ENCODE data around the gene MFAP3L. TPM values are rescaled to one million over a fixed set of nuclear protein-coding genes. Genes with fewer than 3 reads are reported as not detected.
"Not testable (repeated sequence)": the region's sequence is repeated elsewhere in the genome, so short reads cannot be mapped to it uniquely, and the experiment has no call there.

The MFAP3L gene
- 1.5 and 2.7 TPM in 2 replicates for total RNA-seq (2014; rRNA removed; shearing (Covaris generic))

DNA sequence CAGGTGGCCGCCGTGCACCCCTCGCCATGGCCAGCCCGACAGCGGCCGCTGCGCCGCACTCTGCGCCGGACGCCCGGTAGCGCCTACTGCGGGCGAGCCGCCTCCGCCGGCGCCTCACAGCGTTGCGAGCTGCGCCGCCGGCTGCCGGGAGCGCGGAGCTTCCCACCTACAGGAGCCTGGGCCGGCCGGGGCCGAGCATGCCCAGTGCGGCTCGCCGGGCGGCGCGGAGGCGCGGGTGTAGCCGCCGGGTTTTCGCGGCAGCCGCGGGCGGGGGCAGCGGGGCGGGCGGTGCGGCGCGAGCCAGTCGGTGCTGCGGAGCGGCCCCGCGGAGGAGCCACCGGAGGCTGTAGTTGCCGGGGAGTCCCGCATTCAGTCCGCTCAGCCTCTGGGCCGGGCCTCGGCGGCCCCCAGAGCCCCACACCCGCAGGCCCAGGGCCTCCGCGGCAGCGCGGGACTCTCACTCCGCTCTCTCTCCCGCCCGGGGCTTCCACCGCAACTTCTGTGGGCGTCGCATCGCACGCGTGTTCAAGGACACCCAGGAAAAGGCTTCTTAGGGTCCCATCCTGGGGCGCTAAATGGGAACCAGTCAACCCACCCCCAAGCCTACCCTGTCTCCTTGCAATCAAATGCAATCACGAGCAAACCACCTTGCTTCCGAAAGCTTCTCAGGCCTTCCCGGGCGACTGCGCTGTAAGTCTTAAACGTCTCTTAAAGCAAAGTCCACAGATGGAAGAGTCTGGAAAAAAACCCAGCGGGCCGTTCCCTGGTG, at the start of gene MFAP3L:
MFAP3L (minus strand) TSS at position 143 of the 769 bp plus-strand sequence. CDS start 20,518 bp downstream, outside the sequence.
- DNase-seq (ENCODE audit: low read depth) = peak; percentile 84

DNA sequence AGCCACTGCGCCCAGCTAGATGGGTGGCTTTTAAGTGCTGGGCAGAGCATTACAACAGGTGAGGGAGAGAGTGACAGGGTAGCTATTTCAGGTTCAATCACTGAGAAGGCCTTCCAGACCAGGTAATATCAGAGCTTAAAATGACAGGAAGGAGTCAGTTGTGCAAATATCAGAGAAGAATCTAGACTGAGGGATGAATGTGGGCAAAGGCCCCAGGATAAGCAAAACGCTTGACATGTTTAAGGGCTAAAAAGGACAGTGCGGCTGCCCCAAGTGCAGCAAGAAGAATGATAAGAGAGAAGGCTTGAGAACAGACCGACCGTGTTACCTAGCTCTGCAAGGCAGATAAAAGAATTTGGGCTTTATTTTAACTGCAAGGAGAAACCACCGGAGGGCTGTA, 45.0 kb upstream of the MFAP3L start:
- DNase-seq (ENCODE audit: low read depth) = no peak

DNA sequence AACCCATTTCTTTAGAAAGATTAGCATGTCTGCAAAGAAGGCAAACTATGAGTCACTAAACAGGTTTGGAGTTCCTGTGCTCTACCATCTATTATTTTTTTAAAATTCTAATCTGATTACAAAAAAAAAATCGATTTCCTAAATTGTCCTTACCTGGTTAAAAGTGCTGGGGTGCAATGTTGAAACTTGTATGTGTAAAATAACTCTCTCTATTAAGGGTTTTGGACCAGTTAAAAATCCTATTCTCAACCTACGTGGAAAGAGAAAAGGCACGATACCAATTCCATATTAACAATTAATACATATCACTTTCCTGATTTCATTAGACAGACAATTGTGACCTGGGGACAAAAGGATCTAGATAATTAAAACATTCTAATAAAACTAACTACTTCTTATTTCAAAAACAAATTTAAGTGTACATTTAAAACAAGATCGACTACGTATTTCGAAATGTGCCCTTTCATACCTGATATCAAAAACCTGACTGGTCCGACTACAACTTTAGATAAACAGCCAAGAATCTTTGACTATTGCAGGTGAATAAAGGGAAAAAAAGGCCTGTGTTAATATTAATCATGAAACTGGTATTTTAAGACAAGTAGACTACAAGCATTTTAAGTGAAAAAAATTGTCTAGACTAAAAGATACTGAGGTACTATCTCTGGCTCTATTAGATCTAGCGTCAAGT, 42.4 kb upstream of the MFAP3L start:
- no peak for DNase-seq (ENCODE audit: low read depth)

GRCh38 chr4:170059421-170059820, 33.2 kb upstream of the MFAP3L start:
- DNase-seq (ENCODE audit: low read depth) = no peak

GRCh38 chr4:170058826-170059225, 32.6 kb upstream of the MFAP3L start:
- DNase-seq (ENCODE audit: low read depth) = no peak

GRCh38 chr4:170057866-170058265, 31.7 kb upstream of the MFAP3L start:
- DNase-seq (ENCODE audit: low read depth) = no peak

GRCh38 chr4:170052919-170053318, 26.7 kb upstream of the MFAP3L start:
- DNase-seq (ENCODE audit: low read depth) = no peak

DNA sequence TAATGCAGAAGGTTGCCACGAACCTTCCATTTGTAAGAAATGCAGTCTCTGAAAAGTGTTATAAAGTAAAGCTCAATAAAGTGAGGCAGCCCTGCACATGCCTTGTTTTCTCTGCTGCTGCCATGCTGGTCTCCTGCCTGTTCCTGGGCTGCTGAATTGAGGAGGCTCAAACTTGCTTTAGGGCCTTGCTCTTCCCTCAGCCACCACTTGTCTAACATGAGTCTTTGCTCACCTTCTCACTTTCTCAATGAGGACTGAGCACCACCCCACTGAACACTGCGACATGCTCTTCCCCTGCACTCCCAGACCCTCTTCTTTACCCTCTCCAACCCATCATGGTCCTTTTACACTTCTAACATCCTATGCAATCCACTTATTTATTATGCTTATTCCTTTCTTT, 25.2 kb upstream of the MFAP3L start:
- no peak for DNase-seq (ENCODE audit: low read depth)

DNA sequence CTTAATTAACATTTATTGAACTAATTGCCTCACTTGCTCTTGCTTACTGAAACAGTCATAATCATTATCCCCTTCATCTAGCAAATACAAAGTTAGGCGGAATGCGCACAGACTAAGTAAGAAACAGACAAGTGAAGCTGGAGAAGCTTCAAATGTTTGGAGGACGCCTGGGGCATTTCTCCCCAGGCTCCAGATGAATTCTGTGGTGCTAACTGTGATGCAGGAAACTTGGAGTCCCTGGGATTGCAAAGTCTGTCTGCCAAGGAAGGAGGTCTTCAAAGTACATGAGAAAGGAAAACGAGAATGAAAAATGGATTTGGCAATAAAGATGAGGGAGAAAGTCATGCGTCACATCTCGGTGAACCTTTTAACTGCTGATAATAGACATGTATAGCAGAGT, 23.6 kb upstream of the MFAP3L start:
- no peak for DNase-seq (ENCODE audit: low read depth)

- peak; percentile 27 for DNase-seq (ENCODE audit: low read depth)
Measured at GRCh38 chr4:170047771-170048354, 21.7 kb upstream of the MFAP3L start.

GRCh38 chr4:170046156-170046555, 20.0 kb upstream of the MFAP3L start:
- DNase-seq (ENCODE audit: low read depth) = not testable (repeated sequence)

DNA sequence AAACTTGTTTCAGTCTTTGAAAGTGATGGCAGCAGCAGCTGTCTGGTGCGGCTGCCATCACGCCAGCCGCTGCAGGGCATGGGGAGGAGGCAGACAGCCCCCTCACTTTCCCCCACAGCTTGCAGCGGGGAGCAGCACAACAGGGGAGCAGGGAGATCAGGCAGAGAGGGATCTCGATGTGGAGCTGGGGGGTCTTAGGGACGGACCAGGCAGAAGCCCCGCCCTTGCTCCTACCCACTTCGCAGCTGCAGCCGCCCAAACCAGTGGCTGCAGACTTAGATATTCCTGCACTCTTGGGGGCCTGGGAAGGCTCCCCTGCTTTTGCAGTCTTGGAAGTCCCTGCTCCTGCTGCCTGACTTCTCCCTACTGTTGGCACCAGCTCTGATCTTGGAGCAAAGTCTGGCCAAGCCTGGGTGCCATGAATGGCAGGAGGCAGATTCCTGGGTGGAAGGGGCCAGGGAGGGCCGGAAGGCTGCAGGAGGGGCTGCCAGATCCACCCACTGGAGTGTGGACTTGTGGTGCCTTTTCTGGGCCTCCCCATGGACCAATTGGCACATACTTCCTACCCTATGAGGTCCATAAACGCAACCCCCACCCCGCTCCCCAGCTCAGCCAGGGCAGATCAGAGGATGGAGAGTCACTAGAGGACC, 14.0 kb upstream of the MFAP3L start:
- no peak for DNase-seq (ENCODE audit: low read depth)

GRCh38 chr4:170038769-170039168, 12.6 kb upstream of the MFAP3L start:
- no peak for DNase-seq (ENCODE audit: low read depth)

- no peak for DNase-seq (ENCODE audit: low read depth)
Measured at GRCh38 chr4:170038232-170038631, 12.0 kb upstream of the MFAP3L start.

GRCh38 chr4:170037481-170037880, 11.3 kb upstream of the MFAP3L start:
- no peak for DNase-seq (ENCODE audit: low read depth)

- no peak for DNase-seq (ENCODE audit: low read depth)
Measured at GRCh38 chr4:170035845-170036244, 9.7 kb upstream of the MFAP3L start.

- no peak for DNase-seq (ENCODE audit: low read depth)
Measured at GRCh38 chr4:170035231-170035630, 9.0 kb upstream of the MFAP3L start.

GRCh38 chr4:170033999-170034398, 7.8 kb upstream of the MFAP3L start:
- no peak for DNase-seq (ENCODE audit: low read depth)

DNA sequence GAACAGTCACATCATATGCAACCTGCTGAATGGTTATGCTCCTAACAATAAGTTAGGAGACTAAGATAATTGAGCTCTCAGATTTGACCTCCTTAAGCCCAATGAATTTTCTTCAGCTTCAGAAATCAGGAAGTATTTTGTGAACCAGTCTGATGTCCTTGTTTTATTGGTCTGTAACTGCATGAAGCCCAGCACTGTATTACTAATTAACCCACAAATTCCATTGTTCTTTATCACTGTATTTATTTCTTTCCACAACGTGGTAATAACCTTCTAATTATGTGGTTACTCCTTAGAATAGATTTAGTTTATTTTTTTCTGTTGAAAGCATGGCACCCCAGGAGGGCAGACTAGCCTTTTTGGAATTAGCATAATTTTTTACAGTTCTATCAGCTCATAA, 3.9 kb upstream of the MFAP3L start:
- DNase-seq (ENCODE audit: low read depth) = no peak

DNA sequence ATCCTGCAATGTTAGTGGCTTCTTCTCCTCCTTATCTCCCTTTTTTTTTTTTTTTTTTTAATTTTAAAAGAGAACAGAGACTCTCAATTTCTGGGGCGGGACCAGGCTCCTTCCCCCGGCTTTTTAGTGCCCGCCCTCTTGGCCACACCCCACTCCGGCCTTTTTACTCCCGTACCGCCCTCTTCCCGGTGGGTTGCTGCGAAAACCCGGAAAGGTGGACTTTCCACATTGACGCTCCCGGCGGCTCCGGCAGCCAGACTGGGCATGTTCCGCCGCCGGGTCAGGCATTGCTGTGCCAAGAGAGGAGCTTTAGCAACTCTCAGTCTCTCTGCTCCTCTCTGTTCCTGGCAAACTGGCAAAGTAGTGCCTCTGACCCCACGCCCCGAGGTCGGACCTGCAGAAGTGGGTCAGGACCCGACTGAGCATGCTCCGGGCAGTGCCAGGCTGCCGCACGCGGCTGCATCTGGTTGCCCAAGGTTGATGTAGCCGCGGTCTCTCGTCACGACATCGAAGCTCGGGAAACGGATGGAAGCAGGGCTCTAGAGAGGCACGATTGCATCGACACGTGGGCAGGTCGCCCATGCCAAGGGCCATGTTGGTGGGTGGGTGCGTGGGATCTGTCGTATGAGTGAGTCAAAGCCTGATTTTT, 1.1 kb upstream of the MFAP3L start:
- DNase-seq (ENCODE audit: low read depth) = peak; percentile 84

- DNase-seq (ENCODE audit: low read depth) = no peak
Measured at GRCh38 chr4:170025523-170026252, 507 bp downstream of the MFAP3L start.
